GM12892 (cell line): Measurements from ENCODE around the gene USF2.

ENCODE experiments used
- DNase-seq: peaks from one replicate; pipeline ENCODE4 v3.0.0; 2011; ENCODE audit not compliant: insufficient read length
- FAIRE-seq: peaks from 2 replicates; lab custom pipeline; 2011; peaks lifted over from hg19 to GRCh38; lab: Jason Lieb, UNC
- POLR2A ChIP-seq: IDR thresholded peaks from 2 replicates; pipeline ENCODE4 v1.6.1; 2011; ENCODE audit warnings: low read depth, low read length, control low read depth
- POLR2AphosphoS5 ChIP-seq: IDR thresholded peaks from 2 replicates; pipeline ENCODE4 v1.6.1; 2011; ENCODE audit warnings: low read depth, low read length, control low read depth
- TAF1 ChIP-seq: IDR thresholded peaks from 2 replicates; pipeline ENCODE4 v1.6.1; 2011; ENCODE audit warnings: low read depth, mild to moderate bottlenecking, control low read depth, low read length, borderline replicate concordance

Gene USF2

DNA sequence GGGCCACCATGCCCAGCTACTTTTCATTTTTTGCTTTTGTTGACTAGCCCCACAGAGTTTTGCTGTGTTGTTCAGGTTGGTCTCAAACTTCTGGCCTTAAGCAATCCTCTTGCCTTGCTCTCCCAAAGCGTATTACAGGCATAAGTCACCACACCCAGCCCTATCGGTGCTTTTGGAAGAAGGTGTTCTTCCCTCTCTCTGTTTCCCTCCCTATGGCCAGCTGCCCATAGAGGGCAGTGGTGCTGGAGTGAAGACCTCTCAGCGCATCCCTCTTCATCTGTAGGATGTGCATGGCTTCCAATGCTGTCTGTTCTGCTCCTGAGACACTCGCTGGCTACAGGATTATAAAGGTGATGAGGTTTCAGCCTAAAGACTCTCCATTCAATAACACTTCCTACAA, 58.9 kb downstream of the USF2 start:
- no peak for DNase-seq

GRCh38 chr19:35328851-35329285, 60.1 kb downstream of the USF2 start, which contains the start of gene CD22:
TSS of gene CD22 (plus strand) at chr19:35329187. CDS start at chr19:35332041, 2,854 bp downstream.
- FAIRE-seq (peak; percentile 97), DNase-seq (peak; percentile 58)
- TF ChIP-seq TAF1, result peak; percentile 79; the same call in 1 of the 2 replicates
- peak; percentile 97 for TF ChIP-seq POLR2AphosphoS5
- peak; percentile 97 for TF ChIP-seq POLR2A

More for the DNA sequence above, 58.9 kb downstream of the USF2 start:
- FAIRE-seq, result peak; percentile 27
- TF ChIP-seq POLR2A (no peak), TAF1 (no peak), POLR2AphosphoS5 (no peak)

- DNase-seq (peak; percentile 19), FAIRE-seq (no peak)
- TF ChIP-seq POLR2AphosphoS5 (no peak), POLR2A (no peak), TAF1 (no peak)
Observed at GRCh38 chr19:35329323-35329722, 60.6 kb downstream of the USF2 start.
